Superior temporal gyrus (tissue), 1 donor: Measurements from ENCODE around the gene IGDCC3.

Experiments
- DNase-seq: peaks from one replicate; pipeline ENCODE4 v3.0.0-alpha.2; 2016; ENCODE audit errors: extremely low spot score

The IGDCC3 gene

DNA sequence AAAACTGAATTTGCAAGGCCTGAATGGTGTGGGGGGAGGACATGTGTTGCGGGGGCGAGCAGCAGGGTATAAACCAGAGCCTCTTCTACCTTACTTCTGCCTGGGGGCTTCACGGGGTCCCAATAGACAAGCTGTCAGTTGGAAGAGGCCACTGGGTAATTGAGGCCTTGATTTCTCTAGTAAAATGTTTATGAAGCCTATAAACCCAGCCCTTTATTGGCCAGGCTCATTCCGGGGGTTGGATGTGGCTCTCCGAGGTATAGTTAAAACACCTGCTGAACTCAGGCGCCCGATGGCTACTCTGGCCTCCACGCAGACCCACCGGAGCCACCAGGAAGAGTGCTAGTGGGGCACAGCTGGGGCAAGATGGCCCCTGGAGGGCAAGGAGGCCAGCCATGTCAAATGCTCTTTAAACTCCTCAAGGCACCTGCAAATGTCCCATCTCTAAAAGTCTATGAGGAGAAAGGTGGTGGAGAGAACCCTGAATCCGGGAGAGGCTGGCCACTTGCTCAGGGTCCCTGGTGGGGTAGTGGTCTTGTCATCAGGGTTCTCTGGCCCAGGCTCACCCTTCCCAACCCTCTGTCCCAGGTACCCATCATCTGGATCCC, 34.3 kb downstream of the IGDCC3 start:
- DNase-seq, result no peak

DNA sequence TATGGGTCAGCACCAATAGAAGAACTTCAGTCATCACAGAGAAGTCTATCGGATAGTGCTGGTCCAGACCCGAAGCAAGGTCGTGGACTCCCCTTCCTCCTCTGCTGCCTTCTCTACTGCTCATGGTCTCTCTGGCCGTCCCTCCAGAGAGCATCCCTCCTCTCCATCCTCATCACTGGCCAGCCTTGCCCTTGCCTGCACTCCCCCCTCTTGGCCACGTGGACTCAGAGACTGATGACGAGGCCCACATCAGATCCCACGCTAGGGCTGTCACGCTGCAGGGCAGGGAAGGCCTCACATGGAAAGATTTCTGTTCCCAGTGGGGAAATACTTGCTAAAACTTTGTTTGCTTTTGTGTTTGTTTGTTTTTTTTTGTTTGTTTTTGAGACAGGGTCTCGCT, 35.3 kb downstream of the IGDCC3 start:
- DNase-seq, result no peak

DNA sequence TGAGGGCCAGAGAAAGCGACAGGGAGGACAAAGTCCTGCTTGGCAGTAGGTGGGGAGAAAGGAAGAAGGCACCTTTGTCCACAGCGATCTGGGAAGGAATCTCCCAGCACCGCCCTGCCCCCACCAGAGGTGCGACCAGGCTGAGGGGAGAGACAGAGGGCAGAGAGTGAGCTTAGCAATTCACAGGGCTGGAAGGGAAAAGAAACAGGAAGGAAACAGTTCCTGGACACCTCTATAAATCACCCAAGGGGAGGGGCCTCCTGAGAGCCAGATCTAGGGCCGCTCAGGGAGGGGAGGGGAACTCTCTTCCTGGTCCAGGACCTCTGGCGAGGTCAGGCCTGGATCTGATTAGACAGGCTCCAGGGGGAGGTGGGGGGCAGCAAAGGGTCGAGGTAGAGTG, 37.9 kb downstream of the IGDCC3 start:
- no peak for DNase-seq

DNA sequence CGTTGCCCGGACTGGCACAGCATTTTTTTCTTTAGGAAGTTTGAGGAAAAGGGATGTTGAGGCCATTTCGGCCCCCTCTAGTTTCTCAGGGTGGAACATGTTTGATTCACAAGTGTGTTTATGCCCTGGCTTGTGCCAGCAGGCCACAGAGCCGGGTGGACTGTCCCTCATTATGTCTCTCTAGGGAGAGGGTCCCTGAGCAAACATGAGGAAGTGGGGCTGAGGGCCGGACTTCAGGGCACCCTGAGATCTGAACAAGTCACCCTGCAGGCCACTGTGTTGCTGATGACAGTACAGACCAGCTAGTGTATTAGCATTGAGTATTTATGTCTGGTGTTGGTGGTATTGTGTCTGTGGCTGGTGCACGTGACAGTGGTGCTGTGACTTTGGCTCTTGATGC, 38.4 kb downstream of the IGDCC3 start:
- no peak for DNase-seq

DNA sequence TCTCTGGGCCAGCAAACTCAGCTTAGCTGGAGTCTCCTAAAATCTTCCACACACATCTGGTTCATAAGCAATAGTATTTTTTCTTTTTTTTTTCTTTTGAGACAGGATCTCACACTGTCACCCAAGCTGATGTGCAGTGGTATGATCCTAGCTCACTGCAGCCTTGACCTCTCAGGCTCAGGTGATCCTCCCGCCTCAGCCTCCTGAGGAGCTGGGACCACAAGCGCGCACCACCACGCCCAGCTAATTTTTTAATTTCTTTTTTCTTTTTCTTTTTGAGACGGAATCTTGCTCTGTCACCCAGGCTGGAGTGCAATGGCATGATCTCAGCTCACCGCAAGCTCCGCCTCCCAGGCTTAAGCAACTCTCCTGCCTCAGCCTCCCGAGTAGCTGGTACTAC, 39.0 kb downstream of the IGDCC3 start:
- DNase-seq, result no peak

DNA sequence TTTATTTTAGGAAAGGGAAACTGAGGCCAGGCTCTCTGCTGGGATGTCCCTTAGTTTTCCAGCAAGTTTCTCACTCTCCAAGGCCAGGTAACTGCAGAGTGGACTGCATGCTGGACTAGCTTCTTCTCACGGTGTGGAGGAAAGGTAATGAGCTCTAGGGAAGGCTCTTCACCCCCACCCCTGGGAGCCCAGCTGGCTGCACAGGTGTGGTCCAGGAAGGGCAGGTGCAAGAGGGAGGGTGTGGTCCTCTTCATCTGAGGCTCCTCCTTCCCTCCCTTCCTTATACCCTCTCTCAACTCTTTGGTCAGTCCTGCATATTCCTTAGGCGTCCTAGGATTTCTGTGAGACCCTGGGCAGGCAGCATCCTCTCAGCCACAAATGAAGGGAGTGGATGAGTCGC, 39.4 kb downstream of the IGDCC3 start:
- no peak for DNase-seq

DNA sequence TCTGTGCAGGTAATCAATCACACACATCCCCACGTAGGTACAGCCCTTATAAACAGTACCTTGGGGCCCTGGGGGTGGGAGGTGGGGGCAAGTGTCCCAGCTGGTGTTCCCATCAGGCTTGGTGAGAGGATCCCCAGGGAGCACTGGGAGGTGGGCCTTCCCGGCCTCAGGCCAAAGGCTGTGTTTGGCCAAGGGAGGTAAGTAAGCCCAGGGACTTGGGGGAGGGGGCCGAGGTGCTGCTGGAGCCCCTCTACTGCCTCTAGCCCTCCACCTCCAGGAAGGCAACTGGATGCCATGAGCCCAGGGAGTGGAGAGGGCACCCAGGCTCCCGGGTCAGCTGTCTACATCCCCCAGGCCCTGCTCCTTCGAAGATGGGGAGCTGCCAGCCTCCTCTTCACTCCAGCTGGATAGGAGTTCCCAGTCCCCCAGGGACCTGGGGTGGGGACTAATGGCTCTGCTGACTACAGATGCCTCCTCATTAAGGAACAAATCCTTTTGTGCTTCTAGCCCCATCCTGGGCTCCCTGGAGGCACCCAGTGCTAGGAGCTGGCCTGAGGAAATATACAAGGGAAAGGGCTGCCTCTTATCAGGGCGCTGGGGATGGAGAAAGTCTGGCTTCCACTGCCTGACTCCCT, 40.2 kb downstream of the IGDCC3 start:
- DNase-seq, result no peak

DNA sequence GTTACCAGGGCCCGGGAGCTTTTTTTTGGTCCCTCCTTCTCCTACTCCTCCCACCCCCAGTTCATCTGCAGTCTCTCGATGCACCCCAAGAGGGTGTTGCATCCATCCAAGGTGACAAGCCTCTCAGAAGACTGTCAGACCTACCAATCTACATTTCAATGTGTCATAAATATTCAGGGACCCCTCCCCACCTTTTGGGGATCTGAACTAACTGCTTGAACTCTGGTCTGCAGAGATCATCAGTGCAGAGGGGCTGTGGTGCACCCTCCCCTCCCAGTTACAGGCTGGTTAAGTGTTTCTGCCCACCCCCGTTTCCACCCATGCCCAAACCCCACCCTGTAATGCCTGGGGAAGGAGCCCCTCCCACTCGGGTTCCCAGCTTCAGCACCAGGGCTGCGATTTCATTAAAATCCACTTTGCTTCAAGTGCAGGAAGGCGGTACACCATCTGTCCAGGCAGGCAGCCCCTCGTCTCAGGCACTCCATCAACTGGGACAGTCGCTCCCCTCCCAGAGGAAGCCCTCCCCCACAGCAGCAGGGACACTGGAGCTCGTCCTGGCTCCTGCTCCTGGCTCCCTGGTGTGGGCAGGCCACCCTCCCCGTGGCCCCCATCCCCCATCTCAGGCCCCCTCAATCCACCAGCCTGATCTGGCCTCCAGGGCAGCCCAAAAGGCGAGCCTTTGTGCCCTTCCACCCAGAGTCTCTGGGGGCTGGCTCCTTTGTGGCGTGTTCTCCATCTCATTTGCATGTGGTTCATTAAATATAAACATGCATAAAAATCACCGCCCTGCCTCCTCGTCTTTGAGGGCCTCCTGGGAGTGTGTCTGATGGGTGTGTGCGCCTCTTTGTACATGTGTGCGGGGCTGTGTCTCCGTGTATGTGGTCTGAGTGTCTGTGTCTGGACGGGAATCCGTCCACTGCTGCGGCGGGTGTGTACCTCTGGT, 41.0 kb downstream of the IGDCC3 start:
- DNase-seq, result no peak

DNA sequence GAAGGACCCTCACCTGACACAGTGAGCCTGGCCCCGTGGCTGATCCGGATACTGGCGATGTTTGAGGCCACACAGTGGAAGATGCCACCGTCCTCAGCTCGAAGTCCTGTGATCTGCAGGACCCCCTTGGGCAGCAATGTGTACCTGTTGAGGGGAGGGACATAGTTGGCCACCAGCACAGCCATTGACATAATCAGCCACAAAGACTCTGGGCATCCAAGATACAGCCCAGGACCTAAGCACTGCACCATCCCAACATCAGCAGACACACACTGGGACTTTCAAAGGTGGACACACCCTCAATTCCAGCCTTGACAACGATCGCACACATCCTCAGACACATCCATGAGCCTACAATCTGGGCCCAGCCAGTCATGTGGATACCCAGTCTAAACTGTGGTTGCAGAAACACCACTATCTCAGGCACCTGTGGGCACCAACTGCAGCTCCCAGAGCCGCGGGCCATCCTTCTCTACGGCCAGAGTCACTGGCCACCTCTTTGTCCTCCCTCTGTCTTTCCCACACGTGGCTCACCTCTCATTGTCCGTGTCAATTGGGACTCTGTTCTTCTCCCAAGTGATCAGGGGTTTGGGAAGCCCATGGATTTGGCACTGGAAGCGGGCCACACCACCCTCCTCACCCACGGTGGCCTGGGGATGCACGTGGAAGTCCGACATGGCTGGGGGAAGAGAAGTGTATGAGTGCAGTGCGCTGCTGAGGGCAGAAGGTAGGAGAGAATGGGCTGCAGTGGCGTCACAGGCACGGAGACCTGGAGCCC, 42.3 kb downstream of the IGDCC3 start:
- no peak for DNase-seq

DNA sequence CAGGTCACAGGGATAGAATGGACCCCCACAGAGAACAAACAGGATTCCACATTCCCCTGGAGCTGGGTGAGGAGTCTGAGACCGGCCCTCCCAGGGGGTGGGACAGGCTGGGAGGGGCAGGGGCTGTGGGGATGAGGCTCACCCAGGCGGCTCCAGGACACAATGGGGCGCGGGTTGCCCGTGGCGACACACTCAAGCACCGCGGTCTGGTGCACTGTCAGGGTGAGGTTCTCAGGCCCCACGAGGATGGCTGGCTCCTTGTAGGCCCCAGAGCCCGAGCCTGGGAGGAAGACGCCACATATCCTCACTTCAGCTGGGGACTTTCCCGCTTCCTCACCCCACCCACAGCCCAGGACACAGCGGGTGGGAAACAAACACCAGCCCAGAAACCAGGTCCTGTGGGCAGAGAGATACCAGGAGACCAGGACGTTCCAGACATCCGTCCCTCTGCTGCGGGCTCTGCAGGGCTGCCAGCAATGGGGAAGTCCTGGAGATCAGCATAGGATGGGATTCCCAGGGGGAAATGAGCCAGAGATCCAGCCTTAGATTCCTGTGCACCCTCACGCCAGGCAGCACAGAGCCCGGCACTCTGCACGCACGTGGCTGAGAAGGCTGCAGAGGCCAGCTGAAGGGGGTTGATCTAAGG, 43.1 kb downstream of the IGDCC3 start:
- DNase-seq, result no peak

DNA sequence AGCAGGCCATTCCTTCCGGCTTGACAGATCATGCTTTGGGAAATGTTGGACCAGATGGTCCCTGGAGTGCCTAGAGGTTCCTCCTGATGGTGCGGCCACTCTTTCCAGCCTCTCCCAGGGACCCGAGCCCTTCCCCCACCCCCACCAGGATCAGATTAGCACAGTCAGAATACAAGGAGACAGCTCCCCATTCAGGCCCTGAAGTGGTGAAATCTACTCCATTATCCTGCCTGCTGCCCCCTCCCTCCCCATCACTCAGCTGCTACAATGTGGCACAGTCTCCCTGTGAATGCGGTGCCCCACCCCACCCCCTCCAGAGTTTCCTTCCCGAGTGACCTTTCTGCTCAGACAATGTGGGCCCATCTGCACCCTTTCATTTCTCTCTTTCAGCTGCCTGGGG, 43.9 kb downstream of the IGDCC3 start:
- no peak for DNase-seq

DNA sequence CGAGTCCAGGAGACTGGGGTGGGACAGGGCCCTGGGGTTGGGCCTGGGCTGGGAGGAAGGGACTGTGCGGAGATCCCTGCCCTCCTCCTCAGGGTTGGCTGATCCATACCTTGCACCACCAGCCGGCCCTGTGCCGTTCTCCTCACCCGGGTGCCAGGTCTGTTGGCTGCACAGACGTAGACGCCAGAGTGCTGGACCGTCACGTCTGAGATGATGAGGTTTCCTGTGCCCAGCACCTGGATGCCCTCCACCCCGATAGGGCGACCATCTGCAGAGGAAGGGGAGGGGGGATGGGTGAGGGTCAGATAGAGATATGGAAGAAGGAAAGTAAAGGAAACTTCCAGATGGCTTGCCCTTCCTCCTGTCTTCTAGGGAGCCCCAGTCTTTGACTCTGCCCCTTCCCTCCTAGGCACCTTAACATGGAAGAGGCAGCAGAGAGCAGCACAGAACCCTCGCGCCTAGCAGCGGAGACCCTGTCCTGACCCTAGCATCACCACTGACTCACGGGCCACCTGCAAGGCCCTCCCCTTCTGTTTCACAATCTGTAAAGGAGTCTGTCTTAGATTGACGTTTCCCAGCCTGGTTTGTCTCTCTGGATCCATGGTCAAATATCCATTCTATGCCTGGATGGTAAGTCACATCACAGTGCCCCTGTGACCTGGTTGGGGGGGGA, 44.5 kb downstream of the IGDCC3 start:
- no peak for DNase-seq

DNA sequence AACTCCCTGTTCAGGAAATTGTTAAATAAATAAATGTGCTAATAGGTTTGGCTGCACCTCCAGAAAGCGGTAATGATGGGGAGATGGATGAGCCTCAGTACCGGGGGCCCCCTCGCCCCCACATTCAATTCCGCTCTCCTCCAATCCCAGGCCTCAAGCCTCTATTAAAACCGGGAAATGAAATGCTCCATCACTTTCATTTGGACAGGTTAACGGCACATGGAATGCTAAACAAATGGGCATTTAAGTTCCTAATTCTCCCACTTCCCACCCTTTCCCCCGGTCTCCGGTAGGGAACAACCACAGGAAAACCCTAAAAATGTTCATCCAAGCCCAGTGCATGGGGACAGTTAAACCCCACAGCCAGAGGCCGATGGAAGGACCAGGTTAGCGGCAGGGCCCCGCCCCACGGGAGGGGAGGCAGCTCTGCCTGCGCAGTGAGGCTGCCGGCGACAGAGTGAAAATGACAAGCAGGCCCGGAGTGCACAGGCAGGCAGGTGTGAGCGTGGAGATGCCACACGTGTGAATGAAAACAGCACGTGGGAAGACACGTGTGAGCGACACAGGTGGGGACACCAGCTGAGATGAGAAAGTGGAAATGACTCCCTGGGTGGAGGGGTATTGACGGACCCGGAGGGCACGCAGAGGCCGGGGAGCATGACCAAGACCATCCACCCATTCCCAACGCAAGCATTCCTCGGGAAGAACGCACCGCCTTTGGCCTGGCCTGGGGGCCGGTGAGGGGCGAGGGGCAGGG, 45.2 kb downstream of the IGDCC3 start:
- no peak for DNase-seq

DNA sequence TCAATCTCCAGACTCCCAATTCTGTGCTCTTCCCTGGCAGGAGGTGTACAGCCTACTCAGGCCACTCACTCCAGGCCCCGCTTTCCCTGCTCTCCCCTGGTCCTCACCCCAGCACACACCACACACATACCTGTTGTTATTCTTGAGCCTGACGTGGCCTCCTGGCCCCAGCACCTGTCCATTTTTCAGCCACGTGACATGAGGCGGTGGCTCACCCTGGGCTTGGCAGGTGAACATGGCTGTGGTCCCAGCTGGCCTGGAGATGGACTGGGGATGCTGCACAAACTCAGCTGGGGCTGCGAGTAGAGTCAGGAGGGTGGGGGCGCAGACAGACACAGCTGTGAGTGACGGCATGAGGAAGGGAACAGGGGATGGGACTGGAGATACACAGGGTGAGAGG, 46.0 kb downstream of the IGDCC3 start:
- no peak for DNase-seq

DNA sequence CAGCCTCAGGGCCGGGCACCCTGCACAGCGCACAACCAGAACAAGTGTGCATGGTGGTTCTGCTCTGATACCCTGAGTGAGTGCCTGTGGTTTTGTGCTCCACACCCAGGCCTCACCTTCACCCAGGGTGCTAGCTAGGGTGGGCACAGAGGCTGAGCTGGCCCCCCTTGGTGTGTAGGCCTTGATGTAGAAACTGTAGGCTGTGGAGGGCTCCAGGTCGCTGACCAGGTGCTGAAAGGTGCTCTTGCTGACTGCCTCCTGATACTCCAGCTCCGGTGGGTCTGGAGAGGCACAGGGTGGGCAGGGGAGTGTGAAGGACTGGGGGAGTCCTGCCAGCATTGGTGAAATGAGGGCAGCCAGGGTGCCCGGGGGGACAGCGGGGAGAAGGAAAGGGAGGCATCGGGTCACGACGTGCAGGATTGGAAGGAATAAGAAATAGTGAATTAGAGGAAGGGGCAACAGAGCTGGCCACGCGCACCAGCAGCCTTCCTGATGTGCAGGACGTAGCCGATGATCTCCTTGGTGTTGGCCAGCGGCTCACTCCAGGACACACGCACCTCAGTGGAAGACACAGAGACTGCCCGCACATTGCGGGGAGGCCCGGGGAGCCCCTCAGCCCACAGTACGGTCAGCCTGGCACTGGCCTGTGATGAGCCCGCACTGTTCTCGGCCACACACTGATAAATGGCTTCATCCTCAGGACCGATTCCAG, 46.7 kb downstream of the IGDCC3 start:
- DNase-seq, result no peak

DNA sequence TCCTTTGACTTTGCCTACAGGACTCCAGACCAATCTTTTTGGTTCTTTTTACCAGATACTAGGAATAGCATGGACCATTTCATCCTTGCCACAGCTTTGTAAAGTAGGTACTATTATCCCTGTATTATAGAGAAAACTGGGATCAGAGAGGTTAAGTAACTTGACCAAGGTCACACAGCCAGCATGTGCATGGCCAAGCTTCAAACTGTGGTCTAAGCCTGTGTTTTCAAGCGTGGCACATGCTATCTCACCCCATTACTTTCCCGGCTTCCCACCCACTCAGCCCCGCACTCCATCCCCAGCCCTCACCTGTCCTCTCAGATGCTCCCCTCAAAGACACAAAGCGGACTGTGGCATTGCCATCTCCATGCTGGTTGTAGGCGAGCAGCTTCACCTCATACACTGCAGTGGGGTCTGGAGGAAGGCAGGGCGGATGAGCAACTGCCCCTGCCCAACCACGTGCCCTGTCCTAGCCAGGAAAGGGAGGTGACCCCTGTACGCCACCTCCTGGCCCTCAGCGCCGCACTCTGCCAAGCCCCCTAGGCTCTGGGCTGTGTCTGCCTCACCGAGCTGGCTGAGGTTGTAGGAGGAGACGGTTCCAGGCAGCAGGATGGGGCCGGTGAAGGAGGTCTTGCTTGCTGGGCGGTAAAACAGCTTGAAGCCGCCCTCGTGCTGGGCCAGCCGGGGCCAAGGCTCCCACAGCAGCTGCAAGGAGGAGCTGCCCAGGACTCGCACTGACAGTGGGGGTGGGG, 47.6 kb downstream of the IGDCC3 start:
- no peak for DNase-seq

DNA sequence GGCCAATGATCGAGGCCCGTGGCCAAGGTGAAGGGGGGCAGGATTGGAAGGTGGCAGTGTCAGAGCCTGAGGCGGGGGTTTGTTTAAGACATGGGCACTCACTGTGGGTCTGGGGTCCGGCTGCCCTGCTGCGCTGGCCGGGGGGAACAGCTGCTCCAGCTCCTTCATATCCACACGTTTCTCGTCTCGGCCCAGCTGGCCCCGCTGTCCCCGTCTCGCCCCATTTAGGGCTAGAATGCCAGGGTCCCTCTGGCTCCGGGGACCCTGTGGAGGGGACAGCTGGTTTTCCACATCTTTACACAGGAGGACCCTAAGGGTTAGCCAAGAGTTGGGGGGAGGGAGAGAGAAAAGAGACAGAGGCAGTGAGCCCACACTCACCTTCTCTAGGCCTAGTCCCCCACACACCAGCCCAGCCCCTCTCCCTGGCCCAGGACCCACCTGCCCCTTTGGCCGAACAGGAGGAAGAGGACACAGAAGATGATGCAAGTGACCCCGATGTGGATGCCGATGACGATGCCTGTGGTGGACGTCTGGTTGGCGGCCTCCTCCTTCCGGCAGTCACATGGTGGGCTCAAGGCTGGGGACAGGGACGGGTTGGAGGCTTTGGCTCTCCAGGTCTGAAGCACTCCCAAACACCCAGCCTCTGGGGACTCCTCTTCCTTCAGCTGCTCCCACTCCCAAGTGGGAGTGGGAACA, 48.4 kb downstream of the IGDCC3 start:
- DNase-seq, result no peak
